HepG2 (cell line): ENCODE results near the gene NTN4. TPM values are rescaled to one million over a fixed set of nuclear protein-coding genes. Genes with fewer than 3 reads are reported as not detected.

ENCODE experiments used
- AKNA ChIP-seq: sonication (generic); formaldehyde crosslinking; IDR thresholded peaks from 2 replicates; pipeline ENCODE4 v1.4.0; 2020; ENCODE audit warnings: missing genetic modification reagents, borderline replicate concordance
- EHMT2 ChIP-seq: fragments of 200-600 bp; sonication (generic); IDR thresholded peaks from 2 replicates; pipeline ENCODE4 v1.7.0; 2017; ENCODE audit warnings: antibody characterized with exemption, low read depth, low read length, borderline replicate concordance
- GABPA ChIP-seq, 2 experiments: IDR thresholded peaks; 2 replicates each; pipeline ENCODE4 v1.6.1; 2011 to 2016; ENCODE audit warnings: low read depth in 2 of 2, low read length in 1 of 2, missing biosample characterization in 1 of 2, missing genetic modification characterization in 1 of 2
- GLI4 ChIP-seq: sonication (generic); formaldehyde crosslinking; IDR thresholded peaks from 2 replicates; pipeline ENCODE4 v1.5.1; 2020; ENCODE audit warnings: missing genetic modification reagents, mild to moderate bottlenecking, moderate library complexity, borderline replicate concordance
- MAFK ChIP-seq, 2 experiments: IDR thresholded peaks in 1 of 2; conservative IDR thresholded peaks in 1 of 2; 2 replicates each; pipeline ENCODE4 v1.6.1; 2011; ENCODE audit warnings: improper control_type of control experiment in 2 of 2, low read length in 2 of 2
- NR2F1 ChIP-seq, 2 experiments: fragments of 450-650 bp in 1 of 2; formaldehyde crosslinking in 1 of 2; IDR thresholded peaks; 2 replicates each; pipeline versions ENCODE4 v1.5.0 to v1.6.1; 2016 to 2020; ENCODE audit warnings: mild to moderate bottlenecking in 1 of 2, missing compliant biosample characterization in 1 of 2, missing genetic modification reagents in 1 of 2, moderate library complexity in 1 of 2
- RERE ChIP-seq: IDR thresholded peaks from 2 replicates; pipeline ENCODE4 v1.6.1; 2016; ENCODE audit warnings: low read depth, missing genetic modification reagents, missing compliant biosample characterization
- SRF ChIP-seq: IDR thresholded peaks from 2 replicates; pipeline ENCODE4 v1.6.1; 2011; ENCODE audit warnings: mild to moderate bottlenecking, low read depth, low read length, moderate library complexity
- TBX3 ChIP-seq: fragments of 450-650 bp; IDR thresholded peaks from 2 replicates; pipeline ENCODE4 v1.6.1; 2017; ENCODE audit warnings: antibody characterized with exemption, mild to moderate bottlenecking, inconsistent platforms, borderline replicate concordance
- ZBTB7B ChIP-seq: sonication (generic); formaldehyde crosslinking; IDR thresholded peaks from 2 replicates; pipeline ENCODE4 v1.4.0; 2020; ENCODE audit warnings: missing genetic modification reagents
- ZFP41 ChIP-seq: sonication (generic); formaldehyde crosslinking; IDR thresholded peaks from 2 replicates; pipeline ENCODE4 v1.4.0; 2020; ENCODE audit warnings: mild to moderate bottlenecking, missing genetic modification reagents, borderline replicate concordance
- ZGPAT ChIP-seq: IDR thresholded peaks from 2 replicates; pipeline ENCODE4 v1.6.1; 2016; ENCODE audit warnings: mild to moderate bottlenecking
- ZNF343 ChIP-seq: sonication (generic); formaldehyde crosslinking; IDR thresholded peaks from 2 replicates; pipeline ENCODE4 v1.4.0; 2020; ENCODE audit warnings: mild to moderate bottlenecking, missing genetic modification reagents
- ZNF766 ChIP-seq: sonication (generic); formaldehyde crosslinking; IDR thresholded peaks from 2 replicates; pipeline ENCODE4 v1.5.0; 2020; ENCODE audit warnings: missing genetic modification reagents, borderline replicate concordance
- polyA plus RNA-seq, 8 experiments: library from polyadenylated mRNA; depleted of rRNA in 3 of 8; stranded (reverse) in 7 of 8; unstranded in 1 of 8; fragments of >200 nt; fragmentation: Illumina TruSeq in 4 of 8; extraction: Trizol in 4 of 8; gene quantifications; 2 replicates each; pipeline versions ENCODE4 v1.2.1 to v1.2.3, GENCODE V29; 2011 to 2016; ENCODE audit warnings: low read depth in 4 of 8, missing spikeins in 1 of 8, mixed read lengths in 1 of 8; ENCODE audit not compliant: insufficient read depth in 1 of 8
- total RNA-seq, 5 experiments: library from RNA; depleted of rRNA; stranded (reverse); fragments of >200 nt; fragmentation: Illumina TruSeq; extraction: Trizol; gene quantifications; 2 replicates each; pipeline ENCODE4 v1.2.3, GENCODE V29; 2016; ENCODE audit warnings: low read depth in 1 of 5
- TF ChIP-seq, protein P1 (sequence below): sonication (generic); formaldehyde crosslinking; IDR thresholded peaks from 2 replicates; pipeline ENCODE4 v1.5.0; 2020; ENCODE audit warnings: missing genetic modification reagents

The NTN4 gene
- total and polyA plus RNA-seq, 2 of the 13 experiments (the other 11 are each of a cell fraction or from before 2014, with no cell fraction given) = 7.8 to 11.5 TPM

DNA sequence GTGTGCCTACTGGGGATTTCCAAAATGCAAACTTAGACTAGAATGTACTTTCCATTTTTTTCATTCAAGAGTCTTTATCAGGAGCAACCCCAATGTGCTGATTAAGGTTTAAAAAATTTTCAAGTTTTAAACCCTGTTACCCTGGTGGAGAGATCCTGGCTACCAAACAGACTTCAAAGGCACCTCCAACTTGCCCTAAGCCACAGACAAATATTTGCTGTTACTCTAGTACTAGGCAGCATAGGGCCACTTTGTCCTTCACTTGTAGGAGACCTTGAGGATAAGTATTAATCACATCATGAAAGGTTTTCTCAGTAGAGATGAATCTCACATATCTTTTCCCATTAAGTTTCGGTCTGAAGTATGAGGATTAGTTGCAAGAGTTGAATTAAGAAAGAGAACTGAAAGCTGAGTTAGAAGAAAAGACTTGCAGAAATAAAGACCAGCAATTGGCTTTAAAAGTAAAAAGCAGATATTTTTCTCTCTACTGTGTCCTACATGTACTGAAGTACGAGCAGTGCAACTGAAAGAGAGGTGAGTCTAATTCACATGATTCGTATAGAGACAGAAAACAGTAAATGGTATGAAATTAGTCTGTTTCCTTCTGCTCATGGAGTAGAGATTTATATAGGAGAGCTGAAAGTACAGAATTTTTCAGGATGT is 28.3 kb downstream of the NTN4 start (continued):
- peak in 1 of 2 experiments; percentile 66; a peak in 1 of 4 replicates for TF ChIP-seq NR2F1 (CRISPR knock-in tag; IDR thresholded peaks at IDR 0.05)
- TF ChIP-seq ZGPAT (CRISPR knock-in tag) = peak; percentile 92
- no peak for TF ChIP-seq GLI4 (CRISPR knock-in tag)
- no peak for TF ChIP-seq GABPA (IDR thresholded peaks at IDR 0.05; ENCODE audit: low read depth, low read length)
- TF ChIP-seq GABPA (CRISPR knock-in tag; IDR thresholded peaks at IDR 0.05; ENCODE audit: low read depth) = no peak
- TF ChIP-seq RERE (CRISPR knock-in tag) = peak; percentile 57
- TF ChIP-seq TBX3 = peak; percentile 65; the same call in 1 of the 2 replicates
- TF ChIP-seq ZNF766 (CRISPR knock-in tag) = 0 out of 2 replicates have a peak, but pooled peaks have one; percentile 36
- no peak for TF ChIP-seq ZFP41
- peak; percentile 78 to 86 for TF ChIP-seq MAFK (conservative IDR thresholded peaks at IDR 0.05 in 1 of 2, IDR thresholded peaks at IDR 0.05 in 1 of 2; ENCODE audit: low read length in 2 of 2)
- peak; percentile 29; the same call in 1 of the 2 replicates for TF ChIP-seq EHMT2
- TF ChIP-seq, protein P1, sequence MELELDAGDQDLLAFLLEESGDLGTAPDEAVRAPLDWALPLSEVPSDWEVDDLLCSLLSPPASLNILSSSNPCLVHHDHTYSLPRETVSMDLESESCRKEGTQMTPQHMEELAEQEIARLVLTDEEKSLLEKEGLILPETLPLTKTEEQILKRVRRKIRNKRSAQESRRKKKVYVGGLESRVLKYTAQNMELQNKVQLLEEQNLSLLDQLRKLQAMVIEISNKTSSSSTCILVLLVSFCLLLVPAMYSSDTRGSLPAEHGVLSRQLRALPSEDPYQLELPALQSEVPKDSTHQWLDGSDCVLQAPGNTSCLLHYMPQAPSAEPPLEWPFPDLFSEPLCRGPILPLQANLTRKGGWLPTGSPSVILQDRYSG (CRISPR knock-in tag) = no peak
- TF ChIP-seq ZNF343 (CRISPR knock-in tag) = 0 out of 2 replicates have a peak, but pooled peaks have one; percentile 43
- TF ChIP-seq ZBTB7B (CRISPR knock-in tag) = no peak; the same call in 1 of the 2 replicates
- TF ChIP-seq SRF = no peak
- no peak for TF ChIP-seq AKNA (CRISPR knock-in tag)
